ENCODE data around the gene KIFC3.

DNA sequence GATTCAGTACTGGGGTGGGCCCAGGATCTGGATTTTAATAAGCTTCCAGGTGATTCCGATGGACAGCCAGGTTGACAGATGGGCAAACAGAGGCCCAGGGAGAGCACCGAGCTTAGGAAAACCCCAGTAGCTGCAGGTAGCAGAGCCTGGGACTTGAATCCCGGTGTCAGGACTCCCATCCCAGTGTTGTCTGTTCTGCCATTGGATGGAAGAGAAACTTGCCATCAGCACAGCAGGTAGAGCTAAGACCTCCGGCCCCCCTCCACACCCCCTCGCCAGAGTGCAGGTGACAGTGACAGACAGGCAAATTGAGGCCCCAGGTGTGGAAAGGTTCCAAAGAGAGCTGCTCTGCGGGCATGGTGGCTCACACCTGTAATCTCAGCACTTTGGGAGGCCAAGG lies 54.3 kb downstream of the KIFC3 start:
- TF ChIP-seq, protein P1, sequence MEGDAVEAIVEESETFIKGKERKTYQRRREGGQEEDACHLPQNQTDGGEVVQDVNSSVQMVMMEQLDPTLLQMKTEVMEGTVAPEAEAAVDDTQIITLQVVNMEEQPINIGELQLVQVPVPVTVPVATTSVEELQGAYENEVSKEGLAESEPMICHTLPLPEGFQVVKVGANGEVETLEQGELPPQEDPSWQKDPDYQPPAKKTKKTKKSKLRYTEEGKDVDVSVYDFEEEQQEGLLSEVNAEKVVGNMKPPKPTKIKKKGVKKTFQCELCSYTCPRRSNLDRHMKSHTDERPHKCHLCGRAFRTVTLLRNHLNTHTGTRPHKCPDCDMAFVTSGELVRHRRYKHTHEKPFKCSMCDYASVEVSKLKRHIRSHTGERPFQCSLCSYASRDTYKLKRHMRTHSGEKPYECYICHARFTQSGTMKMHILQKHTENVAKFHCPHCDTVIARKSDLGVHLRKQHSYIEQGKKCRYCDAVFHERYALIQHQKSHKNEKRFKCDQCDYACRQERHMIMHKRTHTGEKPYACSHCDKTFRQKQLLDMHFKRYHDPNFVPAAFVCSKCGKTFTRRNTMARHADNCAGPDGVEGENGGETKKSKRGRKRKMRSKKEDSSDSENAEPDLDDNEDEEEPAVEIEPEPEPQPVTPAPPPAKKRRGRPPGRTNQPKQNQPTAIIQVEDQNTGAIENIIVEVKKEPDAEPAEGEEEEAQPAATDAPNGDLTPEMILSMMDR (IDR thresholded peaks at IDR 0.05), result no peak
- no peak for TF ChIP-seq POLR2A (IDR thresholded peaks at IDR 0.05)
